Activated naive CD4-positive, alpha-beta T cell treated with anti-CD3 and anti-CD28 coated beads, Interleukin-2, amount 50 U/mL, for 72 hours (primary cell): ENCODE results near the gene AFAP1L2. TPM values are rescaled to one million over a fixed set of nuclear protein-coding genes. Genes with fewer than 3 reads are reported as not detected.
A peak's percentile ranks its signal among the peaks of the same experiment; 100 is the strongest.

Experiments used
- ATAC-seq, 2 donors: fragments of 150-1000 bp; cut with Tn5 transposase; 2 replicates each; pipeline ENCODE4 v1.10.0; 2021; ENCODE audit warnings: mild to moderate bottlenecking in 2 of 2, moderate library complexity in 2 of 2
- DNase-seq, 2 donors: peaks; one replicate each; pipeline ENCODE4 v3.0.0; 2021 to 2022; ENCODE audit warnings: low spot score in 2 of 2
- H3K27ac Mint-ChIP-seq, 2 donors: one replicate each; pipeline ENCODE4 v1.8.0; 2022; ENCODE audit warnings: mild to moderate bottlenecking in 2 of 2, mixed read lengths in 2 of 2
- H3K36me3 Mint-ChIP-seq, 2 donors: one replicate each; pipeline ENCODE4 v1.8.0; 2022; ENCODE audit warnings: mixed read lengths in 2 of 2
- H3K9me3 Mint-ChIP-seq, 2 donors: one replicate each; pipeline ENCODE4 v1.8.0; 2022; ENCODE audit warnings: mixed read lengths in 2 of 2
- total RNA-seq, 2 donors: library from RNA; stranded (reverse); gene quantifications; one replicate each; pipeline ENCODE4 v1.2.3, GENCODE V29; 2022

AFAP1L2 gene
- total RNA-seq, 2 donors from 2014 or later: 0.98 to 2.7 TPM

DNA sequence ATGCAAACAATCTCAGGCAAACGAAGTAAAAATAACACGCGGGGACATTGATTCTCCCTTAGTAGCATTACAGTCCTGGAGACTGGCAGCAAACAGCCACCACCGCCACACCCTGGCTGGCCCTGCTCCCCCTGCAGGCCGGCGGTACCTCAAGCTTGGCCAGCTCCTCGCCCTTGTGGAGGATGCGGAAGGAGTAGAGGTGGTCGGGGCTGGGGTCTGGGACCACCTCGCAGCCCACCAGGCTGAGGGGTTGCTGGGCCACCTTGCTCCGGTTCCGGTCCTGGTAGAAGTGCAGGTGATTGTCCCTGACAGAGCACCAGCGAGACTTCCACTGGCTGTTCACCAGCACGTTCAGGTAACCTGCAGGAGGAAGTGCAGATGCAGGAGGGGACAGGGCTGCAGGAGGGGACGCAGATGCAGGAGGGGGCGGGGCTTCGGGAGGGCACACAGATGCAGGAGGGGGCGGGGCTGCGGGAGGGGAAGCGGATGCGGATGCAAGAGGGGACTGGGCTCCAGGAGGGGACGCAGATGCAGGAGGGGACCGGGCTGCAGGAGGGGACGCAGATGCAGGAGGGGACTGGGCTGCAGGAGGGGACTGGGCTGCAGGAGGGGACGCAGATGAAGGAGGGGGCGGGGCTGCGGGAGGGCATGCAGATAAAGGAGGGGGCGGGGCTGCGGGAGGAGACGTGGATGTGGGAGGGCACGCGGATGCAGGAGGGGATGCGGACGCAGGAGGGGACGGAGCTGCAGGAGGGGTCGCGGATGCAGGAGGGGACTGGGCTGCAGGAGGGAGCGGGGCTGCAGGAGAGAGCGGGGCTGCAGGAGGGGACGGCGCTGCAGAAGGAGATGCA, 99.5 kb downstream of the AFAP1L2 start:
- Mint-ChIP-seq H3K36me3 (no peaks in the 10 kb centered on the region), H3K9me3 (no peaks in the 10 kb centered on the region), H3K27ac (peak overlapping the region in 1 of 2 donors; percentile 52)
- DNase-seq (peak in 1 of 2 donors; percentile 57), ATAC-seq (peak; percentile 83 to 85)

DNA sequence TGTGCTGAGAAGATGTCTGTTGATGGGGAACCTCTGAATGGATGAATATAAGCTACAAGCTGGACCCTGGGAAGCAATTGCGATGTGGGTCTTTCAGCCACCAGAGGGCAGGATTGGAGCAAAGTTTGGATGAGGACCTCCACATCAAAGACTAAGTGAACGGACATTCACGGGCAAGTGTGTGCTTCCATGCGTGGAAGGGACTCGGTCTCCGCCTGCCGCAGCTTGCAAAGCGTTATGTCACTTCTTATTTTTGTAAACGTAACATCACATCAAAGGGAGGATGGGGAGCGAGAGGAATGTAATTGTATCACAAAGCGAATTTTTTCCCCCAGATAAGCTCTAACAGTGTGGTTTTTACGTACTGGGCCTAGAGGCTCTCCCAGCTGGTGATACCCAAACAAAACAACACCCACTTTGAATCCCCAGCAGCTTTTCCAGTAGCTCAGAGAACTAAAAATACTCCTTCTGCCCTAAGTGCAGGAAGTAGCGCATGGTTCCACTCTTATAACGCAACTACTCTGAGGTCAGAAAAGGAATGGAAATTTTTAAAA, 100.2 kb downstream of the AFAP1L2 start:
- peak; percentile 69 to 81 for ATAC-seq
- Mint-ChIP-seq H3K27ac (peak overlapping the region in 1 of 2 donors; percentile 52), H3K36me3 (no peaks in the 10 kb centered on the region)

DNA sequence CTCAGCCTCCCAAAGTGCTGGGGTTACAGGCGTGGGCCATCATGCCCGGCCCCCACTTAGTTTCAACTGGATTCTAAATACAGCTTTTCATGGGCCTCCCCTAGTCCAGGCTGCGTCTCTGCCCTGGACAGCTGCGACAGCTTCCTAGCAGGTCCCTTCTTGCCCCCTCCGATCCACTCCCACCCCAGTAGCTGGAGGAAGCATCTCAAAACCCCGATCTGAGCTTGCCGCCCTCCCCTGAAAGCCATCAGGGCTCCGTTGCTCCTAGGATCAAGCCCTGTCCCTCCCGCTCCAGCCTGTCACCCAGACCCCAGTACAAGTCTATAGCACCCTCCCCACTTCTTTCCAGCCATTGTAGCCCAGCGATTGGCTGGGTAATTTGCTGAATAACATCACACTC, 100.7 kb downstream of the AFAP1L2 start:
- no peak for DNase-seq
- peak; percentile 3 to 12 for ATAC-seq
- no peaks in the 10 kb centered on the region for H3K9me3 Mint-ChIP-seq
- no peaks in the 10 kb centered on the region for H3K36me3 Mint-ChIP-seq
- H3K27ac Mint-ChIP-seq: peak overlapping the region in 1 of 2 donors; percentile 52

More for the DNA sequence above, 100.2 kb downstream of the AFAP1L2 start:
- DNase-seq: peak; percentile 68 to 78
- H3K9me3 Mint-ChIP-seq: no peaks in the 10 kb centered on the region

DNA sequence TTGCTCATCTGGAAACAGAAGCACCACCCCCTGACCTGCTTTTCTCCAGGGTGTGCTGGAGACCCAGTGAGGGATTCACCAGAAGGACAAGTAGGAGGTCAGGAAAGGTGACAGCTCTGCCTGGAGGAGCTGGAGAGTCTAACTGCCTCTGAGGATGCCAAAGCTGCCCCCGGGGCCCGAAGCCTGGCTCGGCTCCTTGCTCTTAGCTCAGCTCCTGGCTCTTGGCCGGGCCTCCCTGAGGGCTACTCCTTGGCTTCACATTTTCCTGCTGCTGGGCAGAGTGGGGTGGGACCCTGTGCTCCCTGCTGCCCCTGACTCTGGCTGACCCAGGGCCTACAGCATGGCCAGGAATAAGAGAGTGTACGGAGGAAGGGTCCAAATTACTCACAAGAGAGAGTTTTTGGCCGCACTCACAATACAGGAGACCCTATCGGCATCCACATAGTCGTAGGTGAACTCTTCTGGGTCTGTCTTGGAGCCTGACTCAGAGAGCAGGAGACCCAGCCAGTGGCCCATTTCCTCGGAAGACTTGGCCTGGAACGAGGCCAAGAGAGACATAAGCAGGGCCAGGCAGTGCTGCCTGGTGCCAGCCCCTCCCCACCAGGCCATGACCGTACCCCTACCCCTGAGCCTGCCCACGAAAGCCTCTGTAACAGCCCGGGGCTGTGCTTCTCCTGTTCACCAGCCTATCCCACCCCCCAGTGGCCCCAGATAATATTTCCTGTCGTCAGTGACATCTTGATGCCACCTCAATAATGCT, 102.2 kb downstream of the AFAP1L2 start:
- no peaks in the 10 kb centered on the region for H3K9me3 Mint-ChIP-seq
- H3K36me3 Mint-ChIP-seq: peaks cover 0 to 7% of the 10 kb centered on the region in 2 donors
- no peak overlapping the region for H3K27ac Mint-ChIP-seq
- ATAC-seq (no peak), DNase-seq (no peak)

DNA sequence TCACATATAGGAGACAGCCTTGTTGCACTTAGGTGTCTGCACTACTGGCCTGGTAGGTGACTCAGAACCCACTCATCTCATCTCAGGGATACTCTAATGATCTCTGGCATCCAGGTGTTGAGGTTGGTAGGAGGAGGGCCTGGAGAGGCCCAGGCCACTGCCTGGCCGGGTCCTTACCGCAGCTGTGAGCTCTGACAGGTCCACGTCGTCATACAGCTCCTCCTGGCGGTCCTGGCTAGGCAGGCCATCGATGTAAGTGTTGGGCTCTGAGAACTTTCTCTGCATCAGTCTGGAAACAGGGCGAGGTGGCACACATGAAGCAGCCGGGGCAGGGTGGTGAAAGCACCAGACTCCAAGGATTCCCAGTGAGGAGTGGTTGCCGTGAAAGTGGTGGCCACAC, 103.1 kb downstream of the AFAP1L2 start:
- Mint-ChIP-seq H3K9me3 (peaks cover 2 to 5% of the 10 kb centered on the region in 2 donors), H3K36me3 (peaks cover 6 to 13% of the 10 kb centered on the region in 2 donors), H3K27ac (no peak overlapping the region)
- ATAC-seq (no peak), DNase-seq (no peak)

DNA sequence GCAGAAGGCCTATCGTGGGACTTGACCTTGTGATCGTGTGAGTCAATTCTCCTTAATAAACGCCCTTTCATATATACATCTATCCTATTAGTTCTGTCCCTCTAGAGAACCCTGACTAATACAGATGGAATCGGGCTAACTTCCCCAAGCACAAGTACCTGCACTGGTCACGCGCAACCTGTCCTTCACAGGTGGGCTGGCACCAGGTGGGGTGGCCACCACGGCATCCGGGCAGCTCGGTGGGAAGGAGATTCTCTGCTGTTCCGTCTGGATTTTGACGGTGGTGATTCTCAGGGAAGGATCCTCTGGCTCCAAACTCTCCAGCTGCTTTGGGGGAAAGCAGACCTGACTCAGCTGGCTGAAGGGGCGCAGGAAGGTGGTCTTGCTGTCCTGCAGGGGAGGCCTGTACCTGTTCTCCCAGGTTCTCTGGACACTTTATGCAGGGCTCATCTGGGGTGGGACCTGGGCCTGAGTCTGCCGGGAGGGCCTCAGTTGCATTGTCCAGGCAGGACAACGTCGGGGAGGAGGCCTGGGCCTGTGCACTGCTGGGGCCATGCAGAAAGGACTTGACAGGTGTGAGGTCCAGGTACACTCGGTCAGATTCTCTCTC, 104.2 kb downstream of the AFAP1L2 start:
- H3K9me3 Mint-ChIP-seq: peaks cover 10 to 11% of the 10 kb centered on the region in 2 donors
- ATAC-seq: no peak

DNA sequence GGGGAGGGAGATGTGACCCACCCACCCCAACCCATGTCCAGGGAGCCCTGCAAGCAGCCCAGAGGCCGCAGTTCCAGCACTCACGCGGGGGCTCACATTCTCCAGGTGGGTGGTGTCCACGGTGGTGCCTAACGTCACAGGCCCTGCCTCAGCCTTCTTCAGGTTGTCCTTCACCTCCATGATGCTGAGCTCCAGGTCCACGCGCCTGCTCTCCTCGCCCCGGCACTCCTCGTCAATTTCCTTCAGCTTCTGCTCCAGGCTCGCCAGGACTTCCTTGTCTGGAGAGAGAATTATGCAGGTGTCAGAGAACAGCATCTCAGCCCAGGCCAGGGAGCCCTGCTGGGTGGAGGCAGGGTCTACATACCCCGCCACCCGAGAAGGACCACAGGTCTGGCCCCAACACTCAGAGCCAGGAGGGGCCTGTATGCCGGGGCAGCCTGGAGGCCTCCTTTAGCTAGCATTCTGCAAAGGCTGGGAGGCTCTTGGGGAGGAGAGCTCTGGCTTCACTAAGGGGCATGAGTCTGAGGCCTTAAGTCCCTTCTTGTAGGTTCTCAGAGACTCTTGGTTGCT, 107.1 kb downstream of the AFAP1L2 start:
- Mint-ChIP-seq H3K27ac (no peak overlapping the region), H3K36me3 (peaks cover 22 to 25% of the 10 kb centered on the region in 2 donors), H3K9me3 (peaks cover 10 to 18% of the 10 kb centered on the region in 2 donors)
- ATAC-seq (no peak), DNase-seq (no peak)

More for the DNA sequence above, 104.2 kb downstream of the AFAP1L2 start:
- DNase-seq: no peak
- Mint-ChIP-seq H3K27ac (peak overlapping the region in 1 of 2 donors; percentile 14), H3K36me3 (peaks cover 16 to 22% of the 10 kb centered on the region in 2 donors)

DNA sequence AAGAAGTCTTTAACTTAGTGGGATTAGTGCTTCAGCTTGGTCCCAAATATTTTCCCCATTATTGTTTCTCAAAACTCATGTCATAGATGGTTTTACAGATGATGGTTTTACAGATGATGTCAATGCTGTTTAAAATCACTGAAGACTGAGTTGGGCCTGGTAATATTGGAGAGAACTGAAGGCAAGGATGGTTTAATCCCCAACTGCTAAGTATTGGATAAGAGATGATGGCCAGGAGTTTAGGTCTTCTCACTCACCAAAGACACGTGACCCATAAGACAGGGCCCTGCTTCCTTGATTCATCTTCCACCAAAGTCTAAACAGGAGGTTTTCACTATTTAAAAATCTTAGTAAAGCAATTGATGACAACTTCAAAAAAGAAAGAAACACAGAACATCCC, 108.9 kb downstream of the AFAP1L2 start:
- peaks cover 10 to 18% of the 10 kb centered on the region in 2 donors for H3K9me3 Mint-ChIP-seq
- no peak for DNase-seq
- no peak overlapping the region for H3K27ac Mint-ChIP-seq
- peaks cover 22 to 25% of the 10 kb centered on the region in 2 donors for H3K36me3 Mint-ChIP-seq
- ATAC-seq: no peak

DNA sequence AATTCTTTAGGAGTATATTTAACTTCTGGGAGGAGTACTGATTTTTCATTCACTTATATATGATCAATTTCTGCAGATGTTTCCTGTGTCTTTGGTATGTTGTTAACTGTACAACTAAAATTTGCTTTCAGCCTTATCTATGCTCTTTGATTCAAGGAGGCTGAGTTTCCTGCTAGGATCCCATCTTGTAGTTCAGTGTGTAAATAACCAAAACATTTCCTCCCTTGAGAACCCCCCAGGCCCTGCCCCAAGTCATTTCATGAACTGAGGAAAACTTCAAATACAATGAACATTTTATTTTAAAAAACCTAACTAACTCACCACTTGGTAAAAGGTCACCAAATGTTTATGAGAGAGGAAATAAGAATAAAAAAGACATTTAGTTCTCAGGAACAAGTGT, 109.8 kb downstream of the AFAP1L2 start:
- Mint-ChIP-seq H3K36me3 (peaks cover 22 to 25% of the 10 kb centered on the region in 2 donors), H3K9me3 (peaks cover 10 to 18% of the 10 kb centered on the region in 2 donors), H3K27ac (no peak overlapping the region)
- no peak for DNase-seq
- no peak for ATAC-seq

DNA sequence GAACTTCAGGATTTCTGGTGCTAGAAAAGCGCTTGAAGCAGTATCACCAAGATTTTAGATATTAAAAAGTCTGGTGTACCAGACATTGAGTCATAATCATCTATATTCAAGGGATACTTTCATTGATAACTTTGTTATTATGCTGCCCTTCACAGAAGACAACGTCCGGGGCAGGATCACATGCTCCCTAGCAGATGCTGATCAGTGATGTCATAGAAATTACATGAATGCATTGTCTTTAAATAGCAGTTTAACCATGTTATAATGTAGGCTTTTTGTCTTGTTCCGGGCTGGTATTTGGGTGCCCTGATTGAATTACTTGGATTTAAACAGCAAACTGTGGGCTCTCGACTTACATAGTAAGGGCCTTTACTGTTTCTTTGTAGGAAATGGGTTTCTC, 111.2 kb downstream of the AFAP1L2 start:
- no peak overlapping the region for H3K27ac Mint-ChIP-seq
- DNase-seq: no peak
- H3K9me3 Mint-ChIP-seq: peaks cover 10 to 18% of the 10 kb centered on the region in 2 donors
- H3K36me3 Mint-ChIP-seq: peaks cover 22 to 25% of the 10 kb centered on the region in 2 donors
- ATAC-seq: no peak

DNA sequence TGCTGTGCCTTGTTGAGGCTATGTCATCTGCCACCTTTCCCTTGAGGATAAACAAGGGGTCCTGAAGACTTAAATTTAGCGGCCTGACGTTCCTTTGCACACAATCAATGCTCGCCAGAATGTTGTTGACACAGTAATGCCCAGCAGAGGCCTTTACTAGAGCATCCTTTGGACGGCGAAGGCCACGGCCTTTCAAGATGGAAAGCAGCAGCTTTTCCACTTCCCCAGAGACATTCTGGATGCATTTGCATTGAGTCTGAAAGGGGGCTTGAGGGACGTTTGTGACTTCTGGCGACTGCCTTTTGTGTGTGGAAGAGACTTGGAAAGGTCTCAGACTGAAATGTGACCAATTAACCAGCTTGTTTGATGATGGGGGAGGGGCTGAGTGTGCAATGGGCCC, 112.8 kb downstream of the AFAP1L2 start:
- peaks cover 13 to 23% of the 10 kb centered on the region in 2 donors for H3K36me3 Mint-ChIP-seq
- peak in 1 of 2 donors; percentile 6 for DNase-seq
- H3K9me3 Mint-ChIP-seq: peaks cover 9 to 18% of the 10 kb centered on the region in 2 donors
- H3K27ac Mint-ChIP-seq: no peak overlapping the region
- ATAC-seq: no peak

DNA sequence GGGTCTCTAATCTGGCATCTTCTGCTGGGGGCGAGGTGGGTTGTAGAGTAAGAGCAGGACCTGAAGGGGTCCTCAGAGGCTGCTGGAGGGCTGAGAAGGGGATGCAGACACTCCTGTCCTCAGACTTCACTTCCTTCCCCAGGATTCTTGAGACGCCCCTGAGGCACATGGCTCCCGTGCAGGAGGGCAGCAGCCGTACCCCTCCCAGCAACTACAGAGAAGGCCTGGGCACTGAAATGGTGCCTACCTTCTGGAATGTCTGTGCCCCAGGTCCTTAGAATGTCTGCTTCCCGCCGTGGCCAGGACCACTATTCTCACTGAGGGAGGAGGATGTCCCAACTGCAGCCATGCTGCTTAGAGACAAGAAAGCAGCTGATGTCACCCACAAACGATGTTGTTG, 113.2 kb downstream of the AFAP1L2 start:
- DNase-seq: peak in 1 of 2 donors; percentile 16
- no peak for ATAC-seq
- no peak overlapping the region for H3K27ac Mint-ChIP-seq
- H3K36me3 Mint-ChIP-seq: peaks cover 8 to 18% of the 10 kb centered on the region in 2 donors
- H3K9me3 Mint-ChIP-seq: peaks cover 4 to 15% of the 10 kb centered on the region in 2 donors

DNA sequence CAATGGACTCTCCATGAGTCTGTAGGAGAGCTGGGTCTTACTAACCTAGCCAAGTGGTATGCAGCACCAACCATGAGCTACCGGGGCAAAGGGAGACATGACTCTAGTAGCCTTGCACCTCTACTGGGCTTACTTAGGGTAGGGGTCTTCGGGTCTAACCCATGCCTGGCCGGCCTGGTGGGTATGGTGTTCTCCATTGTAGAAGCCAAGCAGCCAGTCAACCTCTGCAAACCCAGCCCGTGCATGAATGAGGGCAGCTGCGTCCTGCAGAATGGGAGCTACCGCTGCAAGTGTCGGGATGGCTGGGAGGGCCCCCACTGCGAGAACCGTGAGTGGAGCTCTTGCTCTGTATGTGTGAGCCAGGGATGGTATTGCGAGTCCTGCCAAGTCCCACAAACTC, 114.3 kb downstream of the AFAP1L2 start:
- H3K27ac Mint-ChIP-seq: peak overlapping the region in 1 of 2 donors; percentile 35
- no peak for ATAC-seq

DNA sequence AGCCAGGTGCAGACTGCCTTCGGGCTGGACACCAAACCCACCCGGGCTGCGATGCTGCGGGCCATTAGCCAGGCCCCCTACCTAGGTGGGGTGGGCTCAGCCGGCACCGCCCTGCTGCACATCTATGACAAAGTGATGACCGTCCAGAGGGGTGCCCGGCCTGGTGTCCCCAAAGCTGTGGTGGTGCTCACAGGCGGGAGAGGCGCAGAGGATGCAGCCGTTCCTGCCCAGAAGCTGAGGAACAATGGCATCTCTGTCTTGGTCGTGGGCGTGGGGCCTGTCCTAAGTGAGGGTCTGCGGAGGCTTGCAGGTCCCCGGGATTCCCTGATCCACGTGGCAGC, 115.2 kb downstream of the AFAP1L2 start:
- DNase-seq: peak in 1 of 2 donors; percentile 45
- no peak for ATAC-seq
- Mint-ChIP-seq H3K36me3 (no peaks in the 10 kb centered on the region), H3K27ac (no peak overlapping the region), H3K9me3 (no peaks in the 10 kb centered on the region)

More for the DNA sequence above, 114.3 kb downstream of the AFAP1L2 start:
- peak in 1 of 2 donors; percentile 30 for DNase-seq
- H3K9me3 Mint-ChIP-seq: peaks cover 0 to 6% of the 10 kb centered on the region in 2 donors
- peaks cover 0 to 8% of the 10 kb centered on the region in 2 donors for H3K36me3 Mint-ChIP-seq

DNA sequence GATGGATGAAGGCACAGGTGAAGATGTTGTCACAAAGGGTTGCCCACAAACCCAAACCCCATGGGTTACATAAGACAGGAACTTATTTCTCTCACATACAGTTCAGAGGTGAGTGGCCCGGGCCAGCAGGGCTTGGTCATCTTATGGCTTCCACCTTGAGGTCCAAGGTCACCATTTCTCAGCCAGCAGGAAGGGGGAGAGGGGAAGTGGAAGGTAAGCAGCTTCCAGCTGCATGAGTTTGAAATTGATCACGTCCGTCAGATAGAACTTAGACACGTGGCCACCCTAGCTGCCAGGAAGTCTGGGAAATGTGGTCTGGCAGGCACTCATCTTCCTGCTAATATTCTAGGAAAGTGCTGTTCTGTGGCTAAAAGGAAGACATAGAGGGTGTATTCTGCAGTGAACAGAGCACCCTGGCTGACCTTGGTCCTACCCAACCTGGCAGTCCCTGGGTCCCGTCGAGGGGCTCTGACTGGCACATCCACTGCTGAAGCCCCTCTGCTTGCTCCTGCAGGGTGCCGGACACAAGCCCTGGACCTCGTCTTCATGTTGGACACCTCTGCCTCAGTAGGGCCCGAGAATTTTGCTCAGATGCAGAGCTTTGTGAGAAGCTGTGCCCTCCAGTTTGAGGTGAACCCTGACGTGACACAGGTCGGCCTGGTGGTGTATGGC, 115.7 kb downstream of the AFAP1L2 start:
- Mint-ChIP-seq H3K36me3 (no peaks in the 10 kb centered on the region), H3K27ac (peak overlapping the region in 1 of 2 donors; percentile 70), H3K9me3 (no peaks in the 10 kb centered on the region)
- ATAC-seq: no peak
- no peak for DNase-seq

DNA sequence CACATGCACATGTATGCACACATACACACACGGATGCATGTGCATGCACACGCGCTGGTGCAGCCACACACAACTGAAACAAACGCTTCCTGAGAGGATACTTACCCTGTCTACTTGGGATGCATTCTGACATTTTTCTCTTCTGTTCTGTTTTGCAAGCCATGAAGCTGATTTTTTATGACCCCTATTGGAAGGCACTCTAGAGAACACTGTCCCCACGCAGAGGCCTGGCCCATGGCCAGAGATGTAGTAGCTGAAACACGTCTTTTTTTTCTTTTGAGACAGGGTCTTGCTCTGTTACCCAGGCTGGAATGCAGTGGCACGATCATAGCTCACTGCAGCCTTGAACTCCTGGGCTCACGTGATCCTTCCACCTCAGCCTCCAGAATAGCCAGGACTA, 117.4 kb downstream of the AFAP1L2 start:
- ATAC-seq (no peak), DNase-seq (no peak)
- H3K36me3 Mint-ChIP-seq: no peaks in the 10 kb centered on the region
- no peak overlapping the region for H3K27ac Mint-ChIP-seq
- H3K9me3 Mint-ChIP-seq: no peaks in the 10 kb centered on the region
